Right renal pelvis (tissue), 4 donors: ENCODE results near the gene TSPYL6. TPM values are rescaled to one million over a fixed set of nuclear protein-coding genes. Genes with fewer than 3 reads are reported as not detected.

ENCODE experiments used
- DNase-seq, 4 donors: peaks; one replicate each; pipeline ENCODE4 v3.0.0-alpha.2; 2013; ENCODE audit warnings: low read depth in 4 of 4, low spot score in 3 of 4, missing footprints in 1 of 4
- polyA plus RNA-seq, 4 donors: library from polyadenylated mRNA; unstranded; fragments of 120-200 nt; gene quantifications; one replicate each; pipeline ENCODE4 v1.2.1, GENCODE V29; 2013; ENCODE audit not compliant: insufficient read length in 4 of 4

TSPYL6 gene
- polyA plus RNA-seq, 4 donors: 0.04 TPM; not detected in 3

DNA sequence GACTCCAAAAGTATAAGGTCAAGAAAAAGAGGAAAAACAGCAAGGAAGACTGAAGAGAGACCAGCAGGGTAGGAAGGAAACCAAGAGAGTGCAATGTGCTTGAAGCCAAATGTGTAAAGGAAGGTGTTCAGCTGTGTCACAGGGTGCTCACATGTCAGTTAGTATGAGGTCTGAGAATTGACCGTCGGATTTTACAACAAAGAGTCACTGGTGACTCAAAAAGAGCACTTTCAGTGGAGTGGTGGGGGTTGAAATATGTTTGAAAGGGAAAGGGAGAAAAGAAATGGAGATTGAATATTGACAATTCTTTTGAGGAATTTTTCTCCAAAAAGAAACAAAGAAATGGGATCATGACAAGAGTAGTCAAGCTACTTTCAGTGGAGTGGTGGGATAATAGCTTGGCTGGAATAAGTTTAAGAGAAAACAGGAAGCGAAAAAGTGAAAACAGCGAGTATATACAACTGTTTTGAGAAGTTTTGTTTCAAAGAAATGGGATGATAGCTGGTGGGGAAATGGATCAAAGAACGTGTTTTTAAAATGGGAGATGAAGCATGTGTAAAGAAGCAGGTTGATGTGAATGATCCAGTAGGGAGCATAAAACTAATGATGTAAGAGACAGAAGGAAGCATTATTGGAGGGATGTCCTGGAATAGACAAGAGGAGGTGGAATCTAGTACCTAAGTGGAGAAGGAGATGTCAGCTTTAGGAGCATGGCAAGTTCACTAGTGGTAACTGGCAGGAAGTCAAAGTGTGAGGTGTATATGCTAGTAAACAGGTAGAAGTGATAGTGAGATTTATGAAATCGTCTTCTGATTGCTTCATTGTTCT, 3.6 kb upstream of the TSPYL6 start:
- no peak for DNase-seq

DNA sequence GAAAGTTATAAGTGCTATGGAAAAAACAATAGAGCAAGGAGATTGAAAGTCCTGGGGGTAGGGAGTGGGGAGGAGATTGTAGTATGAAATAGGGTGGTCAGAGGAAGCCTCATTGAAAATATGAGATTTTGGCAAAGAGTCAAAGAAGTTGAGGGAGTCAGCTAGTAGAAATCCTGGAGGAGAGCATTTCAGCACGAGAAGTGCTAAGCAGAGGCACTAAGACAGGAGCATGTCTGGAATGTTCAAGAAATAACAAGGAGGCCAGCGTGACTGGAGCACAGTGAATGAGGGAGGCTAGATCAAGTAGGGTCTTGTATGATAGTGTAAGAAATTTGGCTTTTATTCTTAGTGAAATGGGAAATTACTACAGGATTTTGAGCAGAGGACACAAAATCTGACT, 2.1 kb upstream of the TSPYL6 start:
- DNase-seq: no peak

DNA sequence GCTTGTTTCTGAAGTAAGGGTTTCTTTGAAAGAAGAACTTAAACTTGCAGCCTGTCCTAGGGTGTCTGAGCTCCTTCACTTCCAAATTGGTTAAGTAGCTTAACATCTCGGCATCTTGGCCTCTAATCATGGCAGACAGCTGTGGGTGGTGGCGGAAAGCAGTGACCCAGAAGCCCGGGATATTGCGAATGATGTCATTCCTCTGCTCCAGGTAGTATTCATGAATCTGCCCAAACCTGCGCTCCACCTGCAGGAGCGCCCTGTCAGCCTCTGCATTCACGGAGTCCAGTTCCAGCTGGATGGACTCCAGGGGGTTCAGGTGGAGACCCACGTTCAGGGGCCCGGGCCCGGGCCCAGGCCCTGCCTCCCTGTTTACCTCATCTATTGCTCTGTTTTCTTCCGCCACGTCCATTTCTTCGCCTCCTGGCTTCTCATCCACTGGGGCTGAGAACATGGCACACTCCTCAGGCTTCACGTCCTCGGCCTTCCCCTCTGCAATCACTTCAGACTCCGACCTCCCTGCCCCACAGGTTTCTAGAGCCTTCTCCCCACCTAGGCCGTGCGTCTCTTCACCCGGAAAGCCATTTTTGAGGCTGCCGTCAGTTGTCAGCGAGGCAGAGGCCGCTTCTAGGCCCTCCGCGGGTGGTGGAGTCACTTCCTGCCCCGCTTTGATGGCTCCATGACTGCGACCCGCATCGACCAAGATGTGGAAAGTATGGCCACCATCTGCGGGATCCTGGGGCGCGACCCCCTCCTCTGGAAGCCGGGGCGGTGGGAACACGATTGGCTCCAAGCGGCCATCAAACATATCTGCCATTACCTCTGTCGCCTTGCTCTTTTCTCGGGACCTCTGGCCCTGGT, 569 bp downstream of the TSPYL6 start:
- DNase-seq: no peak

DNA sequence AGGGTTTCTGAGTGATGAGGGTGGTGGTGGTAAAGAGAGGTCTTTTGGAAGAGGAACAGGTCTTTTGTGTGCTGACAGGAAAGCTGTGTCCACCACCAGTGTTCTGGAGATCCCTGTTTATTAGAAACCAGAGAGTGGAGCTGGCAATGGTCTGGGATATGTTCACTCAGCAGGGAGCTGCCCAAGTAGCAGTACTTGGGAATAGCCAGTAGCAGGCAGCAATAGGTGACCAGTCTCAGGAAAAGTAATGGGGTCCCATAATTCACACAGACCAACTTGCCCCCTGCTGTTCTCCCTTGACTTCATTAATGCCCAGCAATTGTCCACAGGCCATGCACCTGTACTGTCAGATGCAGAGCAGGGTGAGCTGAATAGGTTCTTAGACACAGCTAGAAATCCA, 1.8 kb downstream of the TSPYL6 start:
- no peak for DNase-seq

DNA sequence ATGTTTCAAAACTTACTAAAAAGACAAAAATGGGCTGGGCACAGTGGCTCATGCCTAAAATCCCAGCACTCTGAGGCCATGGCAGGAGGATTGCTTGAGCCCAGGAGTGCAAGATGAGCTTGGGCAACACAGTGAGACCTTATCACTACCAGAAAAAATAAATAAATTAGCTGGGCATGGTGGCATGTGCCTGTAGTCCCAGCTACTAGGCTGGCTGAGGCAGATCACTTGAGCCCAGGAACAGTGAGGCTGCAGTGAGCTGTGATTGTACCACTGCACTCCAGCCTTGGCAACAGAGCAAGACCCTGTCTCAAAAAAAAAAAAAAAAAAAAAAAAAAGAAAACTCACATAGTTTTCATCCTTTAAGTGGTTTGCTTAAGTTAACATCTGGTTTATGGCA, 6.4 kb downstream of the TSPYL6 start:
- DNase-seq: no peak

DNA sequence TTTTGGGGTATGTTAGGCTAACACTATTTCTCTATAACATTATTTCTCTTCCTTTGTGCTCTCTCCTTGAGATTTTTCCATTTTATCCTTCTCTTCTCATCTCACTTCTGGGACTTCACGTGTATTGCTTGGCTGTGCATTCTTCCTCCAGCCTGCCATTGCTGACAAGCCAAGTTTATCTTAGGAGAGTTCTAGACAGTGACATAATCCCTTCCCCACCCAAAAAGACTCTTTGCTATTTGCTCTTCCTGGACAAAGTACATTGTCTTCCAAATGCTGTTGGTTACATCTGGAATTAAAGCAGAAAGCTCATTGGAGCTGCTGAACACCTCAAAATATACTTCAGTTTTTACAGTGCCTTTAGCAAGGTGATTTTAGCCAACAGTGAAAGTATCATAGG, 8.9 kb downstream of the TSPYL6 start:
- no peak for DNase-seq

DNA sequence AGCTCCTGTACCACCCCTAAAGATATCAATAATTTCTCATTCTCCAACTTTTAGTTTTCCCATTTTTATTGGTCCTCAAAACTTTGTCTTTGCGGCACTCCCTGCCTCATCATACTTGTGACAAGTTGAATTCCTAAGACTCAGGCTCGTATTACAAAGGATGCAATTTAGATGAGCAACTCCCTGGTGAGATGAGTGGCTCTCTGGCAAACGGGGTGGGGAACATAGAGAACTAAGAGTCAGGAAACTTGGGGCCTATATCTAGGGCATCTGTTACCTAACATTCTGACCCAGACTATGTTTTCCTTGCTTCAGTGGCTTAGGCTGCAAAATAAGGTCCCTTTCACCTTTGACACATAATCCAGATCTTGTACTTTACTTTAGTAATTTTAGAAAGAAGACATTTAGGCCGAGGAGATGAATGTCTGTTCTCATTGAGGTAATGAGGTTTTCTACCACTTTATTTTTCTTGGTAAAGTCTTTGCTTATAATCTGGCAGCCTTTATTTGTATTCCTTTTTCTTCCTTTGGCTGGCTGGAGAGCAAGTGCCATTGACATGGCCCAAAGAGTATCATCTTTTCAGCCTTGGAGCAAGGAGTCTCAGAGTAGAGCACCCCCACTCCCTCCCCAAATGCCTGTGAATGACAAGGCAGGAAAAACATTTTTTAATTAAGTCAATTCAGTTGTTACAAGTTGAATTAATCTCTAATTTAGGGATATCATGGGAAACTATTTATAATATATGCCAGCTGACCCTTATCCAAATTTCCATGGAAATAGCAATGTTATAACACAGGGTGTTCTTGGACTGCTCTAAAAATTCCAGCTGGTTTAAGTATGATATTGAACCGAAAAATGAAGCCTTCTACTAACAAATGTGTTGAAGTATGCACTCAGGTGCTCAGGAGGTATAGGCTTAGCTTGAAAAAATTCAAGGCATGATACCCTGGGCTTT, 15.2 kb downstream of the TSPYL6 start:
- no peak for DNase-seq

DNA sequence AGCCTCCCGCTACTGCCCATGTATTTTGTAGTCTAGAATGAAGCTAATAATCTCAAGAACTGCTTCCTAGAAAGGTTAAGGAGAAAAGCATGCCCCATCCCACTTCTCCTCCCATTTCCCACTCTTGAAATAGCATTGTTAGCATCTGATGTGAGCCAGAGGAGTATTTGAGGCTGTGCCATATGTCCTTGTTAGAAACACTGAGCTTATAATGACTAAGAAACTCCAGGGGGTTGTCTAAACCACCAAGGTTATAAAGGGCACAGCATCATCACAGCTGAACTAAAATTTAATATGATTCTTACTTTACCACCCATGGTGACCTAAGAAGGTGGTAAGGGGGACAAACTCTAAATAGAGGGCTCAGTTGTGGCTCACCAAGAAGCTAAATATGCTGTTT, 16.6 kb downstream of the TSPYL6 start:
- no peak for DNase-seq

DNA sequence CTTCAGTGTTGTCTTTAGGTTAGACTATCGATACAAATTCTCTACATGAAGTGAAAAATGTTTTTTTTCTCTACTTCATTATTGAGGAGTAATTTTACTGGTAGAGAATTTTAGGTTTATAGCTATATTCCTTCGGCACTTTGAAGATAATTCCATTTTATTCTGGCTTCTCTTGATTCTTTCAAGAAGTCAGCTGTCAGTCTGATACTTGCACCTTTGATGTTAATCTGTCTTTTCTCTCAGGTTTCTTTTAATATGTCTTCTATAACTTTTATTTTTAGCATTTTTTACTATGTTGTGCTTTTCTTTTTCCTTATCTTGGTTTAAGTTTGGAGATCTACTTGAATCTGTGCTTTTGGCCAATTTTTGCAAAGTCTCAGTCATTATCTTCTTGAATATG, 18.6 kb downstream of the TSPYL6 start:
- no peak for DNase-seq

DNA sequence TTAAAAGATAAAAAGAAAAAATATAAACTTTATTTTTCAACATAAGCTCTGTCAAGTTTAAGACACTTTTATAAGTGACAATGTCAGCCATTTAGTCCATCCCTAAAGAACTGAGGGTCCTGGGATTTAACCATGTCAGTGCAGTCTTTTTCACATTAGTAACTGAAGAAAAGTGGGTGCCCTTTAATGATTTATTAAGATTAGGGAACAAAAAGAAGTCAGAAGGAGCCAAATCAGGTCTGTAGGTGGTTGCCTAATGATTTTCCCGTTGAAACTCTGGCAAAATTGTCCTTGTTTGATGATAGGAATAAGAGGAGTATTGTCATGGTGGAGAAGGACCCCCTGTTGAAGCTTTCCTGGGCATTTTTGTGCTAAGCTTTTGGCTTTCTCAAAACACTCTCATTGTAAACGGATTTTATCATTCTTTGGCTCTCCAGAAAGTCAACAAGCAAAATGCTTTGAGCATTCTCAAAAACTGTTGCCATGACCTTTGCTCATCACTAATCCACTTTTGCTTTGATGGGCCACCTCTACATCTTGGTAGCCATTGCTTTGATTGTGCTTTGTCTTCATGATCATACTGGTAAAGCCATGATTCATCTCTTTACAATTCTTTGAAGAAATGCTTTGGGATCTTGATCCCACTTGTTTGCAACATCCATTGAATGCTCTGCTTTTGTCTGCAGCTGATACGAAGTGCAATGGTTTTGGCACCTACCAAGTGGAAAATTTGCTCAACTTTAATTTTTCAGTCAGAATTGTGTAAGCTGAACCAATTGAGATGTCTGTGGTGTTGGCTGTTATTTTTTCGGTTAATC, 22.0 kb downstream of the TSPYL6 start:
- DNase-seq: no peak

DNA sequence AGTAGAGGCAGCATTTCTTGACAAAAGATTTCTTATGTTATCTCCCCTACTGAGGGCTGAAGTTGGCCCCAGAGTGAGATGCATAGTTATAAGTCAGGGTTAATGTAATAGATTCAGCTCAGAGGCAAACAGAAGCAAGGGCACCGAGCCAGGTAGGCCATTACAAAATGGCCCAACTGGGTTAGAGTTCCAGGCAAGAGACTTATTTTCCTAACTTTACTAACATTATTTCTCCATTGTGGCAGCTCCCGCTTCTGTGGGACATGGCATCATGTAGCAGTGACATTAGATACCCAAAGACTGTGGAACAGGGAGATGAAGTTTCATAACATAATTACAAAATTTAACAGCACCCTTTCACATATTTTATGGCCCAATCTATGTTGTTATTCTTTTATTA, 27.1 kb downstream of the TSPYL6 start:
- no peak for DNase-seq

DNA sequence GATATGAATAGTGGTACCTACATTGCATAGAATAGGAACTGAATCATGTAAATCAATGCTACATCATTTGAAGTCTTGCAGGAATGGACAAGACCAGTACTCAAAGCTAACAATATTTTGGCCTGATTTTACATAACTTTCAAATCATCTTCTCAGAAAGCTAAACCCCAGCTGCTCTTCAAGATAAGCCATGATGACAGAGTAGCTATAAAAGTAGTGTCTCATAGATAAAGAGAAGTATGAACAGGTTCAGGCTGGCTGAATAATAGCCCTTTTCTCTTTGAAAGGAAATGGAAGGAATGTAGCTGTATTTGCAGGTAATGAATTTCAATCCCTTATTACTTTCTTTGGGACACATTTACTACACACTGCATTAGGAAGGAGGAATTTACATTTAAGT, 28.2 kb downstream of the TSPYL6 start:
- DNase-seq: no peak

DNA sequence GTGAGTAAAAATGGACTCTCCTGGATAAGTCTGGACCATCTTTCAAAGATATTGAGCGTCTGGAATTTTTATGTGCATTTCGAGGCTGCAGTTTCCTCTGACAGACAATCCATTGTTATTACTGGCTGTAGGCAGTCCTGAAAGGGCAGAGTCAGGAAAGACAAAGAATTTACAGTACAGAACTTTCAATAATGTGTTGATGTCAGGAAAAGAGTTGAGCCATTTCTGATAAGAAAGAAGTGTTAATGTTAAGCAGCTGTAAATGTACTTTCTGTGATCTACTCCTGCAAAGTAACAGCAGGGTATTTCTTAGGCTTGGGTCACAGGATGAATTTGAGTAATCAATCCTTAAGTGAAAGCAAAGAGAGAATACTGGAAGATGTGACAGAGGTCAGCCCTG, 29.8 kb downstream of the TSPYL6 start:
- no peak for DNase-seq

DNA sequence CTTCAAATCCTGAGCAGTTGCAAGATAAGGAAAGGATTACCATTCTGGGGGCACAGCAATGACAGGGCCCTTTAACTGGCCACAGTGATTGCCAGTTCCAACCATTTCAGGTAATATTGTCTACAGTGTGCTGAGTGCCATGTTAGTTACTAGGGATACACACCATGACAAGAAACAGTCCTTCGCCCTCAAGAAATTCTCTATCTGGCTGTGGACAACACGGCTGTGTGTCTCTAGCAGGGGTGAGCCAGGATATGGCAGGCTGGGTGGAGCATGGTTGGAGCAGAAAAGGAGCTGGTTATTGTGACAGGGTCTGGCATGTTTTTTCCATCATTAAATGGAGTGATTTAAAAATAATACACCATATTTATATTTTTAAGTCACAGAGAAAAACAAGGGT, 31.0 kb downstream of the TSPYL6 start:
- DNase-seq: no peak

DNA sequence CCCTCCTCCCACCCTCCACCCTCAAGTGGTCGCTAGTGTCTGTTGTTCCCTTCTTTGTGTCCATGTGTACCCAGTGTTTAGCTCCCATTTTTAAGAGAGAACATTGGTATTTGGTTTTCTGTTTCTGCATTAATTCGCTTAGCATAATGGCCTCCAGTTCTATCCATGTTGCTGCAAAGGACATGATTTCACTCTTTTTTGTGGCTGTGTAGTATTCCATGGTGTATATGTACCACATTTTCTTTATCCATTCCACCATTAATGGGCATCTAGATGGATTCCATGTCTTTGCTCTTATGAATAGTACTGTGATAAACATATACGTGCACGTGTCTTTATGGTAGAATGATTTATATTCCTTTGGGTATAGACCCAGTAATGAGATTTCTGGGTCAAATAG, 42.9 kb downstream of the TSPYL6 start:
- DNase-seq: no peak

DNA sequence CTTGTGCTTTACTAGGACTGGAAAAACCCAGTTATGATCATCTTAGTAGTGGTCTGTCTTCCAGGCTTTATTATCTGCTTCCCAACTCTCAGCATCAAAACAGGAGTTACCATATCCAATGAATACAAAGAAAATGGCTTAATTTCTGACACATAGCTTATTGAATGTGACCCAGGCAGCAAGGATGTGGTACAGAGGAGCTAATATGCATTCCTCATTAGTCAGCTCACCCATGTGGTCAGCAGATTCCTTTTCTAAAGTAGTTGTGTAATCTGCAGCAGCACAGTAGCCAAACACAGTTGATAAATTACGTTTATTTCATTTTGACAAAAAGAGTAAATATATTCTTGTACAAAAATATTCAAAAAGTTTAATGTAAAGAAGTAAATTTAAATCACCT, 43.6 kb downstream of the TSPYL6 start:
- DNase-seq: no peak

DNA sequence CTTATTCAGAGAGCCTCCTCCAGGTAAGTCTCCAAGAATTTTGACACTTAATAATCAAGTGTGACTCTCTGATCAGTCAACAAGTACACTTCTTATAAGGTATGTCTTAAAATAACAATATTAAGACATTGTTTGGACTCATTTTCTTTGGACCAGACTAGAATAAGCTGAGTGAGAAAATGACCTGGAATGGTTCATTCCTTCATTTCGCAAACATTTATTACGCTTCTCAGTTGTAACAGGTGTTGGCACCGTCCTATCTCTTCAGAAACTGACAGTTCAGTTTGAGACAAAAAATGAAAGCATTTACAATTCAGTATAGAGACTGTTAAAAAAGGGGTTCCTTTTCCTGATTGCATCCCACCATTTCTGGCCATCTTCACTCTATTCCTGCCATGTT, 46.6 kb downstream of the TSPYL6 start:
- no peak for DNase-seq

DNA sequence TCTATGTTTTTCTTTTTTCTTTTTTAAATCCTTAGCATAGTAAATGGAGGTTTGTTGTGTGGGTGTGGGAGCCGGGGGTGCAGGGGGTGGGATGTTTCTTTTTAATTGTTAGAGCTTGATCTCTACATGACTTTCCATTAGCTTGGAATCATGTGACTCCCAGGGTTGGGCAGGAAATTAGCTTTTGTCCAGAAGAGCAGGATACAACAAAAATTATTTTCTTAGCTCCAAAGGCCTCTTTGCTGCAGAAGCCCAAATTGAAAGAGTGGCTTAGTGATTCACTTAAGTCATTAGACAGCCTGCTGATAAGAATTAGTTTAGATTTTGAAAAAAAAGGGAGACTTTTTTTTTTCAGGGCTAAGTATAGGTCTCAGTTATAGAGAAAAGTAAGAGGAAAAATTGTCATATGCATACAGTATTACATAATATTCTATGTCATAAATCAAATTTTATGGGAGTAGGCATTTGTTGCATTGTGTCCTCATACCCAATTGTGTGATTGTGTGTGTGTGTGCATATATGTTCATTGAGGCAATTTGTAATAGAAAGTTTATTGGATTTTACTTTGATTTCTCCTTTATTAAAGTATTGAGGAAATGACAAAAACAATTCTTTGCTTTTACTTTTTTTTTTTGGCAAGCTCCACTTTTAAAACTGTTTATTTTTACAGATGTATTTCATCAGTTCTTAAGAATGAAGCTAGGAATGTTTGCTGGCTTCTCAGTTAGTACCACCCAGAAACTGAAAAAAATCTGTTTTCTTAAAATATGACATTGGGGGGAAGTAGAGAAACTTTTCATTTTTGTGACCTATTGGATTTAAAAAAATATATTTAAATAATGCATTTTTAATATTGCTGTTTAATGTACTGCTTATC, 47.4 kb downstream of the TSPYL6 start:
- DNase-seq: peak in 1 of 4 donors; percentile 30

DNA sequence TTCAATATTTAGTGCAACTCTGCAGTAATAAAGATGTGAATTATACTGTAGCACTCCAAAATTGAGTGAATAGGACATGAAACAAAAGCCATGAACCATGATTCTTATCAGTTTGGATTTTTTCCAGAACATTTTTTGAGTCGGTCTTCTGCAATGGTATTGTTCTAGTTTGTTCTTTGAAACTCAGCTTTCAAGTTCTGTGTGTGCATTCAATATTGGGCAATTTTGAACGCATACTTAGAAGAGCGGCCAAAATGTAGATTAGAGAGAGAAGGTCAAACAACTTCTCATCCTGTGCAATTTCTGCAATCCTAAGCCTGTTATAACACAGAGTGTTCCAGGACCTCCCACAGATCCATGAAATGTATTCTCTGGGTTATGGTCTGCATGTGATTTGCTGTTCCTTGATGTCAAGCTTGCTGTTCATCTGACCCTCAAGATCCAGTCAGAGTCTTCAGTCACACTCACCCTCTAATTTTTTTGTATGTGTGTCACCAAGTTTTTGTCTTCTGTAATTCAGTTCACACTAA, 48.3 kb downstream of the TSPYL6 start:
- DNase-seq: no peak
